ENCODE results near the gene MEIS2. TPM values are rescaled to one million over a fixed set of nuclear protein-coding genes. Genes with fewer than 3 reads are reported as not detected.

Gene MEIS2
- total and polyA plus RNA-seq, 2 donors (not counting 3 experiments of a cell fraction or from before 2014, with no cell fraction given): 22.5 to 26.2 TPM

- no peak overlapping the region for H3K4me3 ChIP-seq (replicated peaks in 1 of 3; ENCODE audit: insufficient read depth in 1 of 3, low read depth in 1 of 3, low read length in 3 of 3)
- no peaks in the 10 kb centered on the region for H4K20me1 ChIP-seq (replicated peaks; ENCODE audit: control insufficient read depth, extremely low read depth, insufficient read depth, low read length)
- no TSS peak for BruUV-seq (replicated peaks)
- H3K9me1 ChIP-seq (replicated peaks; ENCODE audit: control insufficient read depth, extremely low read depth, insufficient read depth, low read length): no peaks in the 10 kb centered on the region
- dilution Hi-C loops (cut with MboI; ENCODE audit: extremely low pct_ligation_motif_present, low sequenced_read_pairs) (no loop called here), intact Hi-C loops (cut with micrococcal nuclease) (no loop called here)
- no peak overlapping the region for H3K27ac ChIP-seq (ENCODE audit: insufficient read depth, low read depth, low read length)
- ChIA-PET CTCF (no interaction called here), POLR2A (no interaction called here)
- no peaks in the 10 kb centered on the region for H3K27me3 ChIP-seq (ENCODE audit: control insufficient read depth in 2 of 2, insufficient read depth in 2 of 2, low read length in 2 of 2)
- H3K4me1 ChIP-seq (ENCODE audit: control insufficient read depth, extremely low read depth, insufficient read depth, low read length): no peaks in the 10 kb centered on the region
- no peak for TF ChIP-seq FOS (IDR thresholded peaks at IDR 0.05; ENCODE audit: borderline replicate concordance, insufficient read depth, low read length)
- no peak for TF ChIP-seq EZH2 (IDR thresholded peaks at IDR 0.05; ENCODE audit: borderline replicate concordance, low read depth, low read length, severe bottlenecking)
- no peak for TF ChIP-seq GATA2 (IDR thresholded peaks at IDR 0.05; ENCODE audit: insufficient read depth, insufficient read length, low read depth, low read length)
- no peak for TF ChIP-seq MYC (IDR thresholded peaks at IDR 0.05; ENCODE audit: low read depth, low read length)
- TF ChIP-seq JUN (IDR thresholded peaks at IDR 0.05; ENCODE audit: borderline replicate concordance, insufficient read depth, insufficient read length, low read depth): no peak
- no peak for TF ChIP-seq POLR2AphosphoS5 (IDR thresholded peaks at IDR 0.05; ENCODE audit: insufficient read depth, low read depth, low read length)
- no peak for DNase-seq (ENCODE audit: low read depth, low spot score)
- H2AFZ ChIP-seq (ENCODE audit: low read depth, low read length): no peak overlapping the region
- no peaks in the 10 kb centered on the region for H3K79me2 ChIP-seq (ENCODE audit: control insufficient read depth, insufficient read depth, low read length)
- H3K9ac ChIP-seq (replicated peaks; ENCODE audit: extremely low read depth, insufficient read depth, low read length): no peak overlapping the region
- no peak overlapping the region for H3K4me2 ChIP-seq (ENCODE audit: insufficient read depth, low read length)
- no peaks in the 10 kb centered on the region for H3K36me3 ChIP-seq (ENCODE audit: control insufficient read depth in 2 of 2, extremely low read depth in 1 of 2, insufficient read depth in 2 of 2, low read length in 2 of 2)
- FAIRE-seq: no peak
- no peaks in the 10 kb centered on the region for H3K9me3 ChIP-seq (replicated peaks; ENCODE audit: control insufficient read depth, insufficient read depth, low read length)
Observed at GRCh38 chr15:36958606-36959005, 141.7 kb downstream of the MEIS2 start.

DNA sequence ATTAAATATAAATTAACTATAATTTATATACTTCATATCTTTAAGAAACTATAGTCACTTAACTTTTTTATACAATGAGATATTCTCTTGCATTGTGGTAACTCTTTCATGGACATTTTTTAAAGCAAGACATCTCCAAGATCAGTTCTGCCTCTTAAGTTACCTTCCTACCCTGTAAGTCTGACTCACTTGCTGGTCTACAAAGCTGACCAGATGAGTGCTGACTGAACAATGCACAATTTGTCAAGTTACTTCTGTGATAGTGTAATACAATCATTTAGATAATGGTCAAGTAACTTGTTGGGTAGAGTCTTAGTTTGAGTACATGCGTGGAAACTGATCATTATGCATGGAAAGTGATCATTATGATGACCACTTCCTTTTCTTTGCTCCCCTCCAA, 145.9 kb downstream of the MEIS2 start:
- FAIRE-seq (no peak), DNase-seq (ENCODE audit: low read depth, low spot score) (no peak)
- Histone ChIP-seq H3K79me2 (ENCODE audit: control insufficient read depth, insufficient read depth, low read length) (no peaks in the 10 kb centered on the region), H3K4me1 (ENCODE audit: control insufficient read depth, extremely low read depth, insufficient read depth, low read length) (no peaks in the 10 kb centered on the region), H4K20me1 (replicated peaks; ENCODE audit: control insufficient read depth, extremely low read depth, insufficient read depth, low read length) (no peaks in the 10 kb centered on the region), H3K4me3 (replicated peaks in 1 of 3; ENCODE audit: insufficient read depth in 1 of 3, low read depth in 1 of 3, low read length in 3 of 3) (no peak overlapping the region), H3K9ac (replicated peaks; ENCODE audit: extremely low read depth, insufficient read depth, low read length) (no peak overlapping the region), H3K9me1 (replicated peaks; ENCODE audit: control insufficient read depth, extremely low read depth, insufficient read depth, low read length) (no peaks in the 10 kb centered on the region), H3K36me3 (ENCODE audit: control insufficient read depth in 2 of 2, extremely low read depth in 1 of 2, insufficient read depth in 2 of 2, low read length in 2 of 2) (no peaks in the 10 kb centered on the region), H3K4me2 (ENCODE audit: insufficient read depth, low read length) (no peak overlapping the region), H3K9me3 (replicated peaks; ENCODE audit: control insufficient read depth, insufficient read depth, low read length) (no peaks in the 10 kb centered on the region), H2AFZ (ENCODE audit: low read depth, low read length) (no peak overlapping the region), H3K27me3 (ENCODE audit: control insufficient read depth in 2 of 2, insufficient read depth in 2 of 2, low read length in 2 of 2) (no peaks in the 10 kb centered on the region), H3K27ac (ENCODE audit: insufficient read depth, low read depth, low read length) (no peak overlapping the region)
- BruUV-seq (replicated peaks): no TSS peak
- no peak for TF ChIP-seq GATA2 (IDR thresholded peaks at IDR 0.05; ENCODE audit: insufficient read depth, insufficient read length, low read depth, low read length)
- no peak for TF ChIP-seq JUN (IDR thresholded peaks at IDR 0.05; ENCODE audit: borderline replicate concordance, insufficient read depth, insufficient read length, low read depth)
- TF ChIP-seq EZH2 (IDR thresholded peaks at IDR 0.05; ENCODE audit: borderline replicate concordance, low read depth, low read length, severe bottlenecking): no peak
- TF ChIP-seq, protein P1, sequence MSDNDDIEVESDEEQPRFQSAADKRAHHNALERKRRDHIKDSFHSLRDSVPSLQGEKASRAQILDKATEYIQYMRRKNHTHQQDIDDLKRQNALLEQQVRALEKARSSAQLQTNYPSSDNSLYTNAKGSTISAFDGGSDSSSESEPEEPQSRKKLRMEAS (IDR thresholded peaks at IDR 0.05; ENCODE audit: insufficient read depth, insufficient read length): no peak
- TF ChIP-seq MYC (IDR thresholded peaks at IDR 0.05; ENCODE audit: low read depth, low read length): no peak
- no peak for TF ChIP-seq POLR2AphosphoS5 (IDR thresholded peaks at IDR 0.05; ENCODE audit: insufficient read depth, low read depth, low read length)
- no peak for TF ChIP-seq POLR2A (IDR thresholded peaks at IDR 0.05; ENCODE audit: low read depth, low read length)
- no peak for TF ChIP-seq FOS (IDR thresholded peaks at IDR 0.05; ENCODE audit: borderline replicate concordance, insufficient read depth, low read length)
- ChIA-PET POLR2A (no interaction called here), CTCF (interaction anchor here (1.8 kb wide), 1 partner anchor 15 kb away, joined by 7 read pairs; no protein-coding TSS in a partner anchor)
- intact Hi-C loops (cut with micrococcal nuclease): no loop called here
- dilution Hi-C loops (cut with MboI; ENCODE audit: extremely low pct_ligation_motif_present, low sequenced_read_pairs): no loop called here
